Neural cell (in vitro differentiated cells): Measurements from ENCODE around the gene RAB6A. TPM values are rescaled to one million over a fixed set of nuclear protein-coding genes. Genes with fewer than 3 reads are reported as not detected.

Experiments used
- H2AFZ ChIP-seq: fragments of 200-600, 300-800 bp; sonication (generic), shearing (Covaris generic); 2 replicates; pipeline ENCODE4 v1.6.0; 2014; ENCODE audit warnings: low read depth, mild to moderate bottlenecking, antibody characterized with exemption, low read length, moderate library complexity
- H3F3A ChIP-seq: fragments of 200-600 bp; shearing (Covaris generic); 2 replicates; pipeline ENCODE4 v1.6.1; 2016; ENCODE audit warnings: mild to moderate bottlenecking, moderate library complexity, mixed read lengths, antibody characterized with exemption, low read length; ENCODE audit not compliant: insufficient read depth, poor library complexity, severe bottlenecking
- H3K27ac ChIP-seq: fragments of 200-600, 300-800 bp; sonication (generic), shearing (Covaris generic); 2 replicates; pipeline ENCODE4 v1.5.1; 2014; ENCODE audit warnings: mild to moderate bottlenecking, low read length, moderate library complexity
- H3K27me3 ChIP-seq: fragments of 300-800, 200-600 bp; sonication (generic), shearing (Covaris generic); 2 replicates; pipeline ENCODE4 v1.6.0; 2014; ENCODE audit warnings: mild to moderate bottlenecking, low read depth, low read length, moderate library complexity; ENCODE audit not compliant: insufficient read depth
- H3K36me3 ChIP-seq: fragments of 300-800, 200-600 bp; sonication (generic), shearing (Covaris generic); 2 replicates; pipeline ENCODE4 v1.5.1; 2014; ENCODE audit warnings: mild to moderate bottlenecking, antibody characterized with exemption, low read length, moderate library complexity; ENCODE audit not compliant: insufficient read depth
- H3K4me2 ChIP-seq: fragments of 300-800, 200-600 bp; sonication (generic), shearing (Covaris generic); 2 replicates; pipeline ENCODE4 v1.6.0; 2014; ENCODE audit warnings: mild to moderate bottlenecking, low read length
- H3K4me3 ChIP-seq: fragments of 300-800, 200-600 bp; sonication (generic), shearing (Covaris generic); 2 replicates; pipeline ENCODE4 v1.5.1; 2014; ENCODE audit warnings: mild to moderate bottlenecking, low read length, moderate library complexity
- H3K79me2 ChIP-seq: fragments of 200-600 bp; shearing (Covaris generic); replicated peaks from 2 replicates; pipeline ENCODE4 v1.6.0; 2014; ENCODE audit warnings: mild to moderate bottlenecking, low read length, moderate library complexity; ENCODE audit not compliant: insufficient read depth
- H3K9ac ChIP-seq: fragments of 300-800, 200-600 bp; sonication (generic), shearing (Covaris generic); 2 replicates; pipeline ENCODE4 v1.6.1; 2016; ENCODE audit warnings: mild to moderate bottlenecking, low read length, mixed read lengths
- H3K9me2 ChIP-seq: fragments of 200-600 bp; shearing (Covaris generic); 2 replicates; pipeline ENCODE4 v1.6.1; 2016; ENCODE audit warnings: mild to moderate bottlenecking, low read length, mixed read lengths; ENCODE audit not compliant: insufficient read depth
- H3K9me3 ChIP-seq: fragments of 200-600, 300-800 bp; sonication (generic), shearing (Covaris generic); 2 replicates; pipeline ENCODE4 v1.6.1; 2016; ENCODE audit warnings: mild to moderate bottlenecking, mixed run types, low read length, moderate library complexity, mixed read lengths
- H4K20me1 ChIP-seq: fragments of 200-600 bp; shearing (Covaris generic); 2 replicates; pipeline ENCODE4 v1.6.1; 2016; ENCODE audit warnings: mild to moderate bottlenecking, mixed run types; ENCODE audit not compliant: insufficient read depth
- EP300 ChIP-seq: fragments of 450-650 bp; conservative IDR thresholded peaks from 2 replicates; pipeline ENCODE4 v1.6.1; 2014; ENCODE audit warnings: antibody characterized with exemption, mild to moderate bottlenecking, moderate library complexity; ENCODE audit not compliant: poor library complexity, severe bottlenecking
- EZH2 ChIP-seq: fragments of 200-600, 300-800 bp; shearing (Covaris generic), sonication (generic); IDR thresholded peaks from 2 replicates; pipeline ENCODE4 v1.6.1; 2014; ENCODE audit warnings: antibody characterized with exemption, low read length, borderline replicate concordance, mild to moderate bottlenecking; ENCODE audit not compliant: insufficient read depth, poor library complexity, severe bottlenecking
- MXI1 ChIP-seq: fragments of 450-650 bp; conservative IDR thresholded peaks from 2 replicates; pipeline ENCODE4 v1.6.1; 2014; ENCODE audit warnings: antibody characterized with exemption, mild to moderate bottlenecking; ENCODE audit not compliant: poor library complexity, severe bottlenecking
- POLR2AphosphoS5 ChIP-seq: IDR thresholded peaks from 2 replicates; pipeline ENCODE4 v1.6.1; 2012
- RAD21 ChIP-seq: fragments of 450-650 bp; conservative IDR thresholded peaks from 2 replicates; pipeline ENCODE4 v1.6.1; 2014; ENCODE audit warnings: antibody characterized with exemption, mild to moderate bottlenecking, moderate library complexity
- SMC3 ChIP-seq: fragments of 450-650 bp; conservative IDR thresholded peaks from 2 replicates; pipeline ENCODE4 v1.6.1; 2014; ENCODE audit warnings: antibody characterized with exemption, mild to moderate bottlenecking, moderate library complexity; ENCODE audit not compliant: poor library complexity
- TAF1 ChIP-seq: IDR thresholded peaks from 2 replicates; pipeline ENCODE4 v1.6.1; 2012; ENCODE audit warnings: low read depth
- polyA plus RNA-seq: library from polyadenylated mRNA; depleted of rRNA; stranded (reverse); fragments of >200 nt; gene quantifications from 2 replicates; pipeline ENCODE4 v1.2.3, GENCODE V29; 2014
- TF ChIP-seq, protein P1 (sequence below): IDR thresholded peaks from 2 replicates; pipeline ENCODE4 v1.6.1; 2012; ENCODE audit warnings: borderline replicate concordance
- TF ChIP-seq, protein P2 (sequence below): fragments of 450-650 bp; IDR thresholded peaks from 2 replicates; pipeline ENCODE4 v1.5.1; 2014; ENCODE audit warnings: antibody characterized with exemption, mild to moderate bottlenecking, moderate library complexity; ENCODE audit not compliant: poor library complexity, severe bottlenecking

The RAB6A gene
- polyA plus RNA-seq, 1 donor from 2014 or later = 155 TPM

DNA sequence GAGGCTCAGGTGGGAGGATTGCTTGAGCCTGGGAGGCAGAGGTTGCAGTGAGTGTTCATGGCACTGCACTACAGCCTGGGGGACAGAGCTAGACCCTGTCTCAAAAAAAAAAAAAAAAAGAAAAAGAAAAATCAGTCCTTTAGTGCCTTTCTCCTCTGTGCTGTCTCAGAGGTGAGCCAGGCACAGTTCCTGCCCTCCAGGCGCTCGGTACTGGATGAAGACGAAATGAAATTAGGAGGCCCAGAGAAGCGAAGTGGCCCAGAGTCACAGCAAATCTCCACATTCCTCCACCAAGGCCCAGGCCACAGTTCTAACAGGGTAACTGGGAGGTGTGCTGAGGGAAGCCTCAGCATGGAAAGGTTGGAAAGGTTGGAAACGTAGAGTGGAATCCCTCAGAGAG, 109.6 kb downstream of the RAB6A start:
- Histone ChIP-seq H3K9me2 (no peaks in the 10 kb centered on the region), H3K9ac (no peak overlapping the region), H3K4me3 (no peak overlapping the region), H3K79me2 (no peaks in the 10 kb centered on the region), H3K4me2 (no peak overlapping the region), H3F3A (no peaks in the 10 kb centered on the region), H3K27ac (no peak overlapping the region), H3K9me3 (no peaks in the 10 kb centered on the region), H4K20me1 (no peaks in the 10 kb centered on the region), H2AFZ (no peak overlapping the region), H3K36me3 (no peaks in the 10 kb centered on the region), H3K27me3 (no peaks in the 10 kb centered on the region)
- TF ChIP-seq, protein P1, sequence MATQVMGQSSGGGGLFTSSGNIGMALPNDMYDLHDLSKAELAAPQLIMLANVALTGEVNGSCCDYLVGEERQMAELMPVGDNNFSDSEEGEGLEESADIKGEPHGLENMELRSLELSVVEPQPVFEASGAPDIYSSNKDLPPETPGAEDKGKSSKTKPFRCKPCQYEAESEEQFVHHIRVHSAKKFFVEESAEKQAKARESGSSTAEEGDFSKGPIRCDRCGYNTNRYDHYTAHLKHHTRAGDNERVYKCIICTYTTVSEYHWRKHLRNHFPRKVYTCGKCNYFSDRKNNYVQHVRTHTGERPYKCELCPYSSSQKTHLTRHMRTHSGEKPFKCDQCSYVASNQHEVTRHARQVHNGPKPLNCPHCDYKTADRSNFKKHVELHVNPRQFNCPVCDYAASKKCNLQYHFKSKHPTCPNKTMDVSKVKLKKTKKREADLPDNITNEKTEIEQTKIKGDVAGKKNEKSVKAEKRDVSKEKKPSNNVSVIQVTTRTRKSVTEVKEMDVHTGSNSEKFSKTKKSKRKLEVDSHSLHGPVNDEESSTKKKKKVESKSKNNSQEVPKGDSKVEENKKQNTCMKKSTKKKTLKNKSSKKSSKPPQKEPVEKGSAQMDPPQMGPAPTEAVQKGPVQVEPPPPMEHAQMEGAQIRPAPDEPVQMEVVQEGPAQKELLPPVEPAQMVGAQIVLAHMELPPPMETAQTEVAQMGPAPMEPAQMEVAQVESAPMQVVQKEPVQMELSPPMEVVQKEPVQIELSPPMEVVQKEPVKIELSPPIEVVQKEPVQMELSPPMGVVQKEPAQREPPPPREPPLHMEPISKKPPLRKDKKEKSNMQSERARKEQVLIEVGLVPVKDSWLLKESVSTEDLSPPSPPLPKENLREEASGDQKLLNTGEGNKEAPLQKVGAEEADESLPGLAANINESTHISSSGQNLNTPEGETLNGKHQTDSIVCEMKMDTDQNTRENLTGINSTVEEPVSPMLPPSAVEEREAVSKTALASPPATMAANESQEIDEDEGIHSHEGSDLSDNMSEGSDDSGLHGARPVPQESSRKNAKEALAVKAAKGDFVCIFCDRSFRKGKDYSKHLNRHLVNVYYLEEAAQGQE = no peak
- no peak for TF ChIP-seq SMC3
- TF ChIP-seq EP300 = no peak
- TF ChIP-seq TAF1 = no peak
- TF ChIP-seq POLR2AphosphoS5 = no peak

- H3K27me3 ChIP-seq = no peaks in the 10 kb centered on the region
- H3K9me2 ChIP-seq = no peaks in the 10 kb centered on the region
- H3K4me3 ChIP-seq = no peak overlapping the region
- no peak overlapping the region for H3K4me2 ChIP-seq
- H3K9ac ChIP-seq = no peak overlapping the region
- H3K36me3 ChIP-seq = no peaks in the 10 kb centered on the region
- no peaks in the 10 kb centered on the region for H3K79me2 ChIP-seq
- H3K9me3 ChIP-seq = no peaks in the 10 kb centered on the region
- H3F3A ChIP-seq = no peaks in the 10 kb centered on the region
- no peak overlapping the region for H3K27ac ChIP-seq
- H2AFZ ChIP-seq = no peak overlapping the region
- TF ChIP-seq RAD21 (no peak), MXI1 (no peak), POLR2AphosphoS5 (no peak), SMC3 (no peak), TAF1 (no peak), EP300 (no peak), EZH2 (no peak)
- TF ChIP-seq, protein P2, sequence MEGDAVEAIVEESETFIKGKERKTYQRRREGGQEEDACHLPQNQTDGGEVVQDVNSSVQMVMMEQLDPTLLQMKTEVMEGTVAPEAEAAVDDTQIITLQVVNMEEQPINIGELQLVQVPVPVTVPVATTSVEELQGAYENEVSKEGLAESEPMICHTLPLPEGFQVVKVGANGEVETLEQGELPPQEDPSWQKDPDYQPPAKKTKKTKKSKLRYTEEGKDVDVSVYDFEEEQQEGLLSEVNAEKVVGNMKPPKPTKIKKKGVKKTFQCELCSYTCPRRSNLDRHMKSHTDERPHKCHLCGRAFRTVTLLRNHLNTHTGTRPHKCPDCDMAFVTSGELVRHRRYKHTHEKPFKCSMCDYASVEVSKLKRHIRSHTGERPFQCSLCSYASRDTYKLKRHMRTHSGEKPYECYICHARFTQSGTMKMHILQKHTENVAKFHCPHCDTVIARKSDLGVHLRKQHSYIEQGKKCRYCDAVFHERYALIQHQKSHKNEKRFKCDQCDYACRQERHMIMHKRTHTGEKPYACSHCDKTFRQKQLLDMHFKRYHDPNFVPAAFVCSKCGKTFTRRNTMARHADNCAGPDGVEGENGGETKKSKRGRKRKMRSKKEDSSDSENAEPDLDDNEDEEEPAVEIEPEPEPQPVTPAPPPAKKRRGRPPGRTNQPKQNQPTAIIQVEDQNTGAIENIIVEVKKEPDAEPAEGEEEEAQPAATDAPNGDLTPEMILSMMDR = no peak
- TF ChIP-seq, protein P1 = no peak
- H4K20me1 ChIP-seq = no peaks in the 10 kb centered on the region
These were observed 110.5 kb downstream of the RAB6A start for GRCh38 chr11:73650400-73650799.
